Measurements from ENCODE around the gene MEI4.

DNA sequence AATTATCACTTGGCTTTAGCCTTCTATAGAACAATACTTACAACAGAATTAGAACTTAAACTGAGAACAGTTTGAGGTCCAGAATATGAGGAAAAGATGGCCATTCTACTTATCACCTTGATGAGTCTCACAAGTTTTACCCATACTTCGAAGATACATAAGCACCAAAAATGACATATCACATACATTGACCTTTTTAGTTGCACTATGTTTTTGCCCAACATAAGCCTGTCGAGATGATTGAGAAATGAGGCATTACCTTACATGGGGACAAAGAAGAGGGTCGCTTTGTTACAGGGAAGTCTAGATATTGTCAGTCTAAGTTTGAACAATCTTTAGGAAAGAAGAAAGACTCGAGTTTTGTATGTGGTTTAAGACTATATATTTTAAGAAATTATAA, 48.4 kb upstream of the MEI4 start:
- TF ChIP-seq, protein P1, sequence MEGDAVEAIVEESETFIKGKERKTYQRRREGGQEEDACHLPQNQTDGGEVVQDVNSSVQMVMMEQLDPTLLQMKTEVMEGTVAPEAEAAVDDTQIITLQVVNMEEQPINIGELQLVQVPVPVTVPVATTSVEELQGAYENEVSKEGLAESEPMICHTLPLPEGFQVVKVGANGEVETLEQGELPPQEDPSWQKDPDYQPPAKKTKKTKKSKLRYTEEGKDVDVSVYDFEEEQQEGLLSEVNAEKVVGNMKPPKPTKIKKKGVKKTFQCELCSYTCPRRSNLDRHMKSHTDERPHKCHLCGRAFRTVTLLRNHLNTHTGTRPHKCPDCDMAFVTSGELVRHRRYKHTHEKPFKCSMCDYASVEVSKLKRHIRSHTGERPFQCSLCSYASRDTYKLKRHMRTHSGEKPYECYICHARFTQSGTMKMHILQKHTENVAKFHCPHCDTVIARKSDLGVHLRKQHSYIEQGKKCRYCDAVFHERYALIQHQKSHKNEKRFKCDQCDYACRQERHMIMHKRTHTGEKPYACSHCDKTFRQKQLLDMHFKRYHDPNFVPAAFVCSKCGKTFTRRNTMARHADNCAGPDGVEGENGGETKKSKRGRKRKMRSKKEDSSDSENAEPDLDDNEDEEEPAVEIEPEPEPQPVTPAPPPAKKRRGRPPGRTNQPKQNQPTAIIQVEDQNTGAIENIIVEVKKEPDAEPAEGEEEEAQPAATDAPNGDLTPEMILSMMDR (IDR thresholded peaks at IDR 0.05; ENCODE audit: poor library complexity, severe bottlenecking): no peak
- TF ChIP-seq SMC3 (conservative IDR thresholded peaks at IDR 0.05; ENCODE audit: poor library complexity): no peak
- TF ChIP-seq POLR2AphosphoS5 (IDR thresholded peaks at IDR 0.05): no peak
- no peak for TF ChIP-seq EZH2 (IDR thresholded peaks at IDR 0.05; ENCODE audit: borderline replicate concordance, insufficient read depth, low read length, poor library complexity, severe bottlenecking)
- TF ChIP-seq TAF1 (IDR thresholded peaks at IDR 0.05; ENCODE audit: low read depth): no peak
- TF ChIP-seq, protein P2, sequence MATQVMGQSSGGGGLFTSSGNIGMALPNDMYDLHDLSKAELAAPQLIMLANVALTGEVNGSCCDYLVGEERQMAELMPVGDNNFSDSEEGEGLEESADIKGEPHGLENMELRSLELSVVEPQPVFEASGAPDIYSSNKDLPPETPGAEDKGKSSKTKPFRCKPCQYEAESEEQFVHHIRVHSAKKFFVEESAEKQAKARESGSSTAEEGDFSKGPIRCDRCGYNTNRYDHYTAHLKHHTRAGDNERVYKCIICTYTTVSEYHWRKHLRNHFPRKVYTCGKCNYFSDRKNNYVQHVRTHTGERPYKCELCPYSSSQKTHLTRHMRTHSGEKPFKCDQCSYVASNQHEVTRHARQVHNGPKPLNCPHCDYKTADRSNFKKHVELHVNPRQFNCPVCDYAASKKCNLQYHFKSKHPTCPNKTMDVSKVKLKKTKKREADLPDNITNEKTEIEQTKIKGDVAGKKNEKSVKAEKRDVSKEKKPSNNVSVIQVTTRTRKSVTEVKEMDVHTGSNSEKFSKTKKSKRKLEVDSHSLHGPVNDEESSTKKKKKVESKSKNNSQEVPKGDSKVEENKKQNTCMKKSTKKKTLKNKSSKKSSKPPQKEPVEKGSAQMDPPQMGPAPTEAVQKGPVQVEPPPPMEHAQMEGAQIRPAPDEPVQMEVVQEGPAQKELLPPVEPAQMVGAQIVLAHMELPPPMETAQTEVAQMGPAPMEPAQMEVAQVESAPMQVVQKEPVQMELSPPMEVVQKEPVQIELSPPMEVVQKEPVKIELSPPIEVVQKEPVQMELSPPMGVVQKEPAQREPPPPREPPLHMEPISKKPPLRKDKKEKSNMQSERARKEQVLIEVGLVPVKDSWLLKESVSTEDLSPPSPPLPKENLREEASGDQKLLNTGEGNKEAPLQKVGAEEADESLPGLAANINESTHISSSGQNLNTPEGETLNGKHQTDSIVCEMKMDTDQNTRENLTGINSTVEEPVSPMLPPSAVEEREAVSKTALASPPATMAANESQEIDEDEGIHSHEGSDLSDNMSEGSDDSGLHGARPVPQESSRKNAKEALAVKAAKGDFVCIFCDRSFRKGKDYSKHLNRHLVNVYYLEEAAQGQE (IDR thresholded peaks at IDR 0.05; ENCODE audit: borderline replicate concordance): no peak
- TF ChIP-seq EP300 (conservative IDR thresholded peaks at IDR 0.05; ENCODE audit: poor library complexity, severe bottlenecking): no peak
